ENCODE data around the gene EYS.

GRCh38 chr6:64948261-64948660, 758.8 kb downstream of the EYS start:
- TF ChIP-seq CTCF (IDR thresholded peaks at IDR 0.05) (no peak), POLR2A (IDR thresholded peaks at IDR 0.05) (no peak), POLR2AphosphoS5 (IDR thresholded peaks at IDR 0.05) (no peak)

Measured in breast epithelium (tissue), 3 donors.